SH-SY5Y (cell line): ENCODE data around the gene SOX6.

Experiments
- GATA2 ChIP-seq: IDR thresholded peaks from 2 replicates; pipeline ENCODE4 v1.6.1; 2011; ENCODE audit warnings: mild to moderate bottlenecking, low read depth, low read length
- GATA3 ChIP-seq: IDR thresholded peaks from 2 replicates; pipeline ENCODE4 v1.6.1; 2011; ENCODE audit warnings: low read depth, mild to moderate bottlenecking, low read length, moderate library complexity

SOX6 gene

DNA sequence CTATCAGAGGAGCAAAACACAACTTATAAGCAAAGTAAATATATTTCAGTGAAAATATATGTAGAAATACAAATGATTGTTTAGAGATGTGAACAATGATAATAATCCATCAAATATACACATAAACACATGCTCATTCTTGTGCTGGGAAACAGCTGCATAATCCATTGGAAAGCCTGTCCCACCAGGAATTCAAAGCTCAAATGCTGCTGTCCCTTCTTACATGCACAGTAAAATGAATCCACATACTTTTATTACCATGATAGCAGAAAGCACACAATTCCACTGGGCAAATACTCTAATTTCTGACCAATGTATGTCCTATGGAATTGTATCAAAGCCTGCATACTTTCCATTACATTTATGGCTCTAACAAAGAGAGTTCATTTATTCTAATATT, 44.5 kb downstream of the SOX6 start:
- TF ChIP-seq GATA2 = no peak
- TF ChIP-seq GATA3 = no peak

DNA sequence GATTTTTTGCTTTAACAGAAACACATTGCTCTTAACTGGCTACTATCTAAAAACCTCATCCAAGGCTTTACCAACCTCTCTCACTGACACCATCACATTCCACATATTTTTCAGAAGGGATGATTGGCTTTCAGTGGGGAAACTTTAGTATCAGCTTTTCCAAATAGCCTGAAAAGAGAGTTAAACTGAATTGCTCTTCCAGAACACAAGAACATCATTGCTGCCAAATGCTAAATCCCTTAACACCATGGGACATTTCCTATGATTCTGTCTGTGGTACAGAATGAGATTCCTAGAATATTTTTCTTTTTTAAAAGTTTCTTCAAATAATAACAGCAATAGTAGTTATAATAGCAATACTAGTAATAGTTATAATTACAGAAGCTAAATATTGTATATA, 45.4 kb downstream of the SOX6 start:
- TF ChIP-seq GATA2 (no peak), GATA3 (no peak)

DNA sequence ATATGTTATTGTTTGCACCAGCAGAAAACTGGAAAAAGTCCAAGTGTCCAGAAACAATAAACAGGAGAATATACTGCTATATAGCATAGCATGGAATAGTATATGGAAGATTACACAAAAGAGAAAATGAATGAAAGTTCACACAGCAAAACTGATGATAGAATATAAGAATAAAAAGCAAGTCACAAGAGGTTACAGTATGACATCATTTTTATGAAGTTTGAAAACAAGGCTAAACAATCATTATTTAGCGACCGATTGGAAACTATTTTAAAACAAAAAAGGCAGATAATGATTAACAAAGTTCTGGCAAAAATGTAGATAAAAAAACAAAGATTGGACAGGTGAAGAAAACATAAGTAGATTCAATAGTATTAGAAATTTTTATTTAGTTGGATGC, 47.1 kb downstream of the SOX6 start:
- TF ChIP-seq GATA3 (no peak), GATA2 (no peak)

DNA sequence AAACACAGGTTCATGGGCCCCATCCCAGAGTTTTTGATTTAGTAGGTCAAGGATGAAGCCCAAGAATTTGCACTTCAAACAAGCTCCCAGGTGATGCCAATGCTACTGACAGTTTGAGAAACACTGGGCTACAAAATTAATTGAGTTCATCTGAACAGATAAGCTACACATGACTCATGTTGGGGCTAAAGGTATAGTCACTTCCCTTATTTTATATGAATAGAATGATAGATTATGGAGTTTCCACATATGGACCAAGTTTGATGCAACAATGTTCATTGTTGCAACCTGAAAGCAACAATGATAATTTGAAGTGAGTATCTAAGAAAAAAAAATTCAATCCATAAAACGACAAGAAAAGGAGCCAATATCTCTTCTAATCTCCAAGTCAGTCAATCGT, 54.9 kb downstream of the SOX6 start:
- TF ChIP-seq GATA3 (no peak), GATA2 (no peak)

DNA sequence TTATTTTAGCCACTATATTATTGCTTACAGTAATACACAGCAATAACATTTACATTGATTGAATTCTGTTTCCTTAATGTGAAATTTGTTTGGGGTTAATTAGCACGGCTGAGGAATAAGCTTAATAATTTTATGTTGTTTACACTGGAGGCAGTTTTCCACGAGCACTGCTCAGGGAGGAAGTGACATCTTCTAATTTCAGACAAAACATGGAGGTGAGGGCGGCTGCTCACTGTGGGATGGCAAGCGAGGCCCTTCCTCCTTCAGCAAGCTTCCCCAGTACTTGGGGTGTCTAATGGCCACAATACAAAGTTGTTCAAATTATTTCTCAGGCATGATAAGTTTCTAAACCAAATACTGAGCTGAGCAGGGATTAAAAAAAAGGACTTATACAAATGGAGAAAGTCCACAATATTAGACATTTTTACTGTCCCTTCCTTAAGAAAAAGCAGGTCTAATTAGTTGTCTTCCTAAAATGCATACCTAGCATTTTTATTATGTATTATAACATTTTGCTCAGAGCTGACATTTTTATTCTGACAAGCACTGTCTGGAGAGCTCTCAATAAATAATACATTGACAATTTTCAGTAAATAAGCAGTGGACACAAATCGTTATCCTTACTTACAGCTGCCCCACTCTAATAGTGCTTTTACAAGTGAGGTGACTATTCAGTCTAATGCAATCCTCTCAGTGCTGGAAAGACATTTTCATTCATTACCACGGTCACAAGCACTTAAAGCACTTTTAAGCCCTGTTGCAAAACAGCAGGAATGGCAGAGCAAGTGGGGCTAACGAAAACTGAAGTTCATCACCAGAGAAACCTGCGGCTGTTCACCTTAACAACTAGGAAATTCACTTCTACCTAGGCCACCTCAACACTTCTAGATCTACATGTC, 56.2 kb downstream of the SOX6 start:
- no peak for TF ChIP-seq GATA3
- TF ChIP-seq GATA2 = no peak

DNA sequence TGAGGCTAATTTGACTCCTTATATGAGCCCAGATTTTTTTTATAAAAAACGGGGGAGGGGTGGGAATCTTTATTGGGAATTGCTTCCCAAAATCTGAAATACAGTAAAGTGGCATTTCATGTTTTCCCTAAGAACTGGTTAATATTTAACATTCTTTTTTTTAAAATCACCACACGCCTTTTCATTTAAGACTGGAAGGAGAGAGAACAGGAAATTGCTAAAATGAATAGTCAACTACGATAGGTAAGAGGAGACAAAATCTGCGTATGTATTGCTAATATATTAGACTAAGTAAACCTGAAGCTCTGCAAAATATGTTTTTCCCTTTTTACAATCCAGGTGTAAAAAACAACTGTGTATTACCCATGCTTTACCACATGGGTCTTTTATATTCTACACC, 57.0 kb downstream of the SOX6 start:
- TF ChIP-seq GATA2 = no peak
- TF ChIP-seq GATA3 = no peak

DNA sequence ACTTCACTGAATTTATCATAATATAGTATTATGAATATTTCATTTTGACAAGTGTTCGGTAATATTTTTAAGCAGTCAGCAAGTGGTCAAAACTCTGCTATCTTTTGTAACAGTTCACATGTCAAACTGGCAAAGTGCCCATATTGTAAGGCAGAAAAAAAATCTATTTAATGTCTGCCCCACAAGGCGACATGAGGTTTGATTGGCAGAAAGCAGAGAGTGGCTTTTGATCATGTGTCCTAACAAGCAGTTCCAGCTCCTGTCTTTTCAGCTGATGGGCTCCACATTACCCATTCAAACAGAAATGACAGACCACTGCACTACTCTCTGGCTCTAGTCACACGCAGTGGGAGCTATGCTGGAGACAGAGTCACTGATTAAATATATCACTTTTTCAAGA, 59.0 kb downstream of the SOX6 start:
- TF ChIP-seq GATA3 (no peak), GATA2 (no peak)

DNA sequence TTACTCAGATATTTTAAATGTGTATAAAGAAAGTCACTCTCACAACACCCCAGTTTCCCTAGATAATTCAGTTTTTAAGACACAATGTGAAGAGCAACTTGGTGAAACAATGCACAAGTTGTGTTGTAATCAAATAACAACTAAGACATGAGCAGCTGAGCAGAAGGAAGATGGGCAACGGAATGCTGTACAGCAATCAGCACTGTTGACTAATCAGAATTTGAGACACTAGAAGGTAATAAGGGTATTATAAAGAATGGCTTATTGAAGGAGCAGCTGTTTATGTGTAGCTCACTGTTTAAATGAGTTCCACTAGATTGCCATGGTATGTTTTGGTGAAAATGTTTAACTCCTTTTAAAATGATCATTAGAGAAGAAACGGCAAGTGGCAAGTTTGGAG, 60.1 kb downstream of the SOX6 start:
- no peak for TF ChIP-seq GATA3
- TF ChIP-seq GATA2 = no peak

DNA sequence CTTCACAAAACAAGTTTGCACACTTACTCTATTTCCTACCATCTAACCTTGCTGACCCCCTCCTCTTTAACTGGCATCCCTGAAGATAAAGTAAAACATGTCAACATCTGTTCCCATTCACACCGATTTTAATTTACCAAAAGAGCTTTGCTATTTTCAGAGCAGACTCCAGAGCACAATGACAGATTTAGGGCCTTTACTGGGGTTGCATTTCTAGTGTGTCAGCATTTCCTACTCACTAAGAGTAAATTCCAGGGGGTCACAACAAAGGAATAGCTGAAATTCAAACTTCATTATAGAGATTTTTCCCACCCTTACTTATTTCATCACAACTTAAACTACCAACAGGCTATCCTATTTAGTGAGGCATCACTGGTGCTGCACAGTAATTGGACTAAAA, 60.8 kb downstream of the SOX6 start:
- TF ChIP-seq GATA2 (no peak), GATA3 (no peak)

DNA sequence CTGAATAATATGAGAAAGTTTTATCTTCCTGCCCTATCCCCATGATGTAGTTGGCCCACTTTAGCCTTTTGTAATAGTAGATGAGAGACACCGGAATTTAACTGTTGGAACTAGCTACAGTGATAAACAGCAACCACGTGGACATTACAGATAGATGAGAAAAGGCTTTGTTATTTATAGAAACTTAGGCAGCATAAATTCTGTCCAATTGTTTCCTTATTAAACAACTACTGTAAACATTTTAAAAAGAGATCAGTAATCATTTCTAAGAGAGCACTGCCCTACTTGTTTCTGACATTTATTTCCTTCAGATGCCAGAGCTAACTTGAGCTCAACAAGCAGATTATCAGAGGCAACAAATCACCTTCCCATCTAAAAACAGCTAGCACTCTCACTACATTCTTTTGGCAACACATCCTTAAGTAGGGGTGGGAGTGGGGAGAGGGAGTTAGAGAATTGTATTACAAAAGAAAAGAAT, 63.1 kb downstream of the SOX6 start:
- TF ChIP-seq GATA2 (no peak), GATA3 (no peak)

DNA sequence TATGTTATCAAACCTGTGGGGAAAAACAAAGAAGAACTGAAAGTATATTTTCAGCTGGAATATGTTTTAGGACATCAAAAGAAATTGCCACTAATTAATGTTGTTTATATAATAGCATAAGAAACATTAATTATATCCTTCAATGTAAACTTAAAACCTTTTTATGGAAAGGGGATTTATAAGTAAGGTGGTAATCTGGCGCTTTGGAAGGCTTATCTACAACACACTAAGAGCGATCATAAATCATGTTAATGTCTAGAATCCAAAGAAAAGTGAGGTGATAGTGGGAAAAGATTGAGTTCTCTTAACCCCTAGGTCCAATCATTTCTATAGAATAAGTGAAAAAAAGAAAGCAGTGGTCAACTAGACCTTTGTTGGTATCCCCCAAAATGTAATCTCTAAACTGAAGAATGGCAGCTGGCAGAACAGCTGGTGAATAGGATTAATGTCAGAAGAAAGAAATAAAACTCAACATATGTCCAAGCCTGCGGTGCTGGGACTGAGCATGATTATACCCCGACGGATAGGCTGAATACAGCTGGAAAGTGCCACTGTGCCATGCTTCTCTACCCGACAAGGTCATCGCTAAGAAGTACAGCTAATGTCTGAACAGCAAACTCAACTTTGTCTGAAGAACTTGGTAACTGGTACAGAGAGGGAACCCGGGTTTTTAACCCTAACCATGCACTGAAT, 64.0 kb downstream of the SOX6 start:
- no peak for TF ChIP-seq GATA2
- no peak for TF ChIP-seq GATA3

DNA sequence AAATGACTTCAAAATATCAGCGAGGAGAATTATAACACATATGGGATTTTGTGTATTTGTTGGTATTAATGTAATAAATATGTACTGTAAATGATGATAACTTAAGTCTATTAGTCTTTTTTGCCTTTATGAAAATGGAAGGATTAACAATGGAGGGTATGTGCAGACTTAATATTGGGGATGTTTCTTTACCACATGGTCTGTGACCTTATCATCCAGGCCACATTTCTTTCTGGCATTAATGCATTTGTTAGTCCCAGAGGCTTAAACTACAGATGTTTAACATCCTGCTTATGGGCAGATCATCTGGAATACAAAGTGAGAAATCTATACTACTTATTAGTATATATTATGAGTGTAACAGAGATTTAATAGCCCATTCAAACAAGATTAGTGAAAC, 64.6 kb downstream of the SOX6 start:
- TF ChIP-seq GATA3 (no peak), GATA2 (no peak)

DNA sequence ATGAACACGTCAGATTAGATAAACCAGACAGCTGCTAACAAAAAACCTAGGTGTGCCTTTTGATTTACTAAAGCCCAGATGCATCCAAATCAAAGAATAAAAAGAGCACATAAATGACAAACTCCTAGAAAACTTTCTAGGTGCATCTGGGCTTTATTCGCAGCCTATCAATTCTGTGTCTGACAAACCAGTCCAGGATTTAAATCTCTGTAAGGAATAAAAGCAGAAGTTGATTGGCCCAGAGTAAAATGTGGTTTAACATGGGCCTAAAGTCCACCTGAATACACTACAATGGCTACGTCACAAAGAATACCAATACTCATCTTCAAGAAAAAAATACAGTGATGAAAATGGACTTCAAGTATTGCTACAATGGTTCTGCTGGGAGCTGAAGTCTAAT, 66.8 kb downstream of the SOX6 start:
- TF ChIP-seq GATA3 = no peak
- TF ChIP-seq GATA2 = no peak

DNA sequence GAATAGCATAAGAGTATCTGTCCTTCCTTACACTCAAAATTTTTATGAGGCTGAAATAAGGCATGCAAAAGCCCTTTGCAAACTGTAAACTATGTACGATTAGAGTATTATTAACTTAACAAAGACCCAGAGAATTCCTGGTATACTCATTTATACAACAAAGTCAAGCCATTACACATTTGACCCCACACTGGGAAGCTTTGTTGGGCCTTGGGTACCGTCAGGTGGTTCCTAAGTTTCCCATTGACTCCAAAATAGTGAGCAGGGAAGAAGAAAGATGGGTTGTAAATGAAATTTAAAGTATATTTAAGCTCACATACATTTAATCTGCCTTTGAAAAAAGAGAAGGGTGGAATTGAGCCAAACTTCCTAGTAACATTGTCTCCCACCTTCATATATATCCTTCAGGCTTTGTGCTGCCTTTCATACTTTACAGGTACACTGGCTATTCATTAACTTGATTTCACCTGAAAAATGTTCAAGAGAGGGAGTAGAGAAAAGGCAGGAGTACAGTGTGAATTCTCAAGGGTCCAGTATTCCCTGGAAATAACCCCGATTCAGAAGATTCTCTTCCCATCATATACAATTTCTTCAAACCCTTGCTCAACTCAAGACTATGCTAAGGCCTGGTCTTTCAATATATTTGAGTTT, 68.6 kb downstream of the SOX6 start:
- no peak for TF ChIP-seq GATA3
- no peak for TF ChIP-seq GATA2
